DND-41 (cell line): Measurements from ENCODE around the gene LRRC37A3.
"Not testable (repeated sequence)": the region's sequence is repeated elsewhere in the genome, so short reads cannot be mapped to it uniquely, and the experiment has no call there.

ENCODE experiments used
- ATAC-seq: fragments of 200-7000 bp; cut with Tn5 transposase; 3 replicates; pipeline ENCODE4 v1.9.1; 2021; ENCODE audit warnings: low read depth; ENCODE audit not compliant: insufficient read depth
- DNase-seq: peaks from one replicate; pipeline ENCODE4 v3.0.0-alpha.2; 2020
- H2AFZ ChIP-seq: 2 replicates; pipeline ENCODE4 v1.6.0; 2012; ENCODE audit warnings: low read depth, low read length
- H3K27ac ChIP-seq: 2 replicates; pipeline ENCODE4 v1.5.1; 2012; ENCODE audit warnings: low read length, inconsistent platforms
- H3K27me3 ChIP-seq: fragments of 200-600 bp; sonication (generic); 2 replicates; pipeline ENCODE4 v1.6.0; 2012; ENCODE audit warnings: low read length, mild to moderate bottlenecking, inconsistent platforms; ENCODE audit not compliant: insufficient read depth, poor library complexity
- H3K36me3 ChIP-seq: 2 replicates; pipeline ENCODE4 v1.5.1; 2012; ENCODE audit warnings: low read length, inconsistent platforms; ENCODE audit not compliant: insufficient read depth
- H3K4me1 ChIP-seq: 2 replicates; pipeline ENCODE4 v1.5.1; 2012; ENCODE audit warnings: mild to moderate bottlenecking, low read length; ENCODE audit not compliant: insufficient read depth
- H3K4me2 ChIP-seq: 2 replicates; pipeline ENCODE4 v1.6.0; 2012; ENCODE audit warnings: mild to moderate bottlenecking, moderate library complexity, low read length, inconsistent platforms; ENCODE audit not compliant: insufficient read depth
- H3K4me3 ChIP-seq, 2 experiments: fragments of 200-600 bp in 1 of 2; shearing (Covaris generic) in 1 of 2; 2 replicates each; pipeline ENCODE4 v1.5.1; 2012 to 2016; ENCODE audit warnings: inconsistent platforms in 2 of 2, low read length in 2 of 2, mild to moderate bottlenecking in 2 of 2, low read depth in 1 of 2, moderate library complexity in 1 of 2
- H3K79me2 ChIP-seq: 2 replicates; pipeline ENCODE4 v1.6.0; 2012; ENCODE audit warnings: low read length, inconsistent platforms; ENCODE audit not compliant: insufficient read depth
- H3K9ac ChIP-seq: 2 replicates; pipeline ENCODE4 v1.6.0; 2012; ENCODE audit warnings: low read depth, mild to moderate bottlenecking, inconsistent platforms, low read length, moderate library complexity
- H3K9me3 ChIP-seq: 2 replicates; pipeline ENCODE4 v1.5.1; 2012; ENCODE audit warnings: low read length, moderate library complexity, mild to moderate bottlenecking, inconsistent platforms; ENCODE audit not compliant: insufficient read depth, severe bottlenecking
- H4K20me1 ChIP-seq: 2 replicates; pipeline ENCODE4 v1.6.0; 2012; ENCODE audit warnings: low read length; ENCODE audit not compliant: insufficient read depth
- CTCF ChIP-seq: IDR thresholded peaks from 2 replicates; pipeline ENCODE4 v1.5.1; 2012; ENCODE audit warnings: borderline replicate concordance, low read length, moderate library complexity, mild to moderate bottlenecking; ENCODE audit not compliant: poor library complexity, severe bottlenecking; ENCODE audit errors: extremely low read depth

The LRRC37A3 gene

GRCh38 chr17:64910191-64910514 lies 9.1 kb downstream of the LRRC37A3 start:
- H3K27me3 ChIP-seq, H3K4me2 ChIP-seq, ATAC-seq, H2AFZ ChIP-seq, H4K20me1 ChIP-seq, H3K4me1 ChIP-seq, H3K9me3 ChIP-seq, DNase-seq, H3K36me3 ChIP-seq, H3K79me2 ChIP-seq, H3K9ac ChIP-seq, H3K4me3 ChIP-seq, H3K27ac ChIP-seq: not testable (repeated sequence)

- not testable (repeated sequence) for DNase-seq, H3K4me2 ChIP-seq, H4K20me1 ChIP-seq, ATAC-seq, H3K4me1 ChIP-seq, H3K27me3 ChIP-seq, H3K4me3 ChIP-seq, H3K27ac ChIP-seq, H3K36me3 ChIP-seq, H3K9ac ChIP-seq, H3K79me2 ChIP-seq, H2AFZ ChIP-seq, H3K9me3 ChIP-seq
Measured at GRCh38 chr17:64909511-64910190, 9.6 kb downstream of the LRRC37A3 start.

GRCh38 chr17:64904069-64904468 lies 15.2 kb downstream of the LRRC37A3 start:
- H3K4me1 ChIP-seq, H3K4me3 ChIP-seq, H4K20me1 ChIP-seq, H3K27me3 ChIP-seq, H2AFZ ChIP-seq, H3K79me2 ChIP-seq, H3K4me2 ChIP-seq, H3K27ac ChIP-seq, ATAC-seq, DNase-seq, H3K9ac ChIP-seq, H3K9me3 ChIP-seq, H3K36me3 ChIP-seq: not testable (repeated sequence)

GRCh38 chr17:64897136-64897535 lies 22.1 kb downstream of the LRRC37A3 start:
- not testable (repeated sequence) for H3K4me2 ChIP-seq, H3K79me2 ChIP-seq, H3K27ac ChIP-seq, H3K4me3 ChIP-seq, H3K9me3 ChIP-seq, H3K36me3 ChIP-seq, H2AFZ ChIP-seq, H4K20me1 ChIP-seq, H3K4me1 ChIP-seq, DNase-seq, H3K9ac ChIP-seq, H3K27me3 ChIP-seq, ATAC-seq

- not testable (repeated sequence) for H3K79me2 ChIP-seq, H3K9me3 ChIP-seq, H4K20me1 ChIP-seq, H3K36me3 ChIP-seq, H3K9ac ChIP-seq, ATAC-seq, H3K4me3 ChIP-seq, H3K4me2 ChIP-seq, H3K27ac ChIP-seq, H2AFZ ChIP-seq, H3K4me1 ChIP-seq, DNase-seq, H3K27me3 ChIP-seq
Measured at GRCh38 chr17:64874210-64874609, 45.1 kb downstream of the LRRC37A3 start.

- H4K20me1 ChIP-seq, H3K27me3 ChIP-seq, H3K36me3 ChIP-seq, H3K79me2 ChIP-seq, H3K4me1 ChIP-seq, H3K9ac ChIP-seq, H3K4me3 ChIP-seq, H3K27ac ChIP-seq, H3K4me2 ChIP-seq, H3K9me3 ChIP-seq, H2AFZ ChIP-seq: not testable (repeated sequence)
- peak; percentile 70 for DNase-seq
- peak; percentile 63 for TF ChIP-seq CTCF
- ATAC-seq: peak; percentile 88
Measured at GRCh38 chr17:64847504-64848466, 71.5 kb downstream of the LRRC37A3 start.

- H3K4me2 ChIP-seq, DNase-seq: not testable (repeated sequence)
Measured at GRCh38 chr17:64846892-64847291, 72.4 kb downstream of the LRRC37A3 start.

More at GRCh38 chr17:64846892-64847291, 72.4 kb downstream of the LRRC37A3 start:
- H2AFZ ChIP-seq, H3K9me3 ChIP-seq, H3K27me3 ChIP-seq, ATAC-seq, H3K27ac ChIP-seq, H3K9ac ChIP-seq, H3K4me1 ChIP-seq, H4K20me1 ChIP-seq, H3K4me3 ChIP-seq, H3K79me2 ChIP-seq, H3K36me3 ChIP-seq: not testable (repeated sequence)
